Glutamatergic neuron (in vitro differentiated cells): ENCODE data around the gene STX18. TPM values are rescaled to one million over a fixed set of nuclear protein-coding genes. Genes with fewer than 3 reads are reported as not detected.
"Not testable (repeated sequence)": the region's sequence is repeated elsewhere in the genome, so short reads cannot be mapped to it uniquely, and the experiment has no call there.

Experiments used
- DNase-seq: peaks from one replicate; pipeline ENCODE4 v3.0.0; 2022
- H3K27ac Mint-ChIP-seq: one replicate; pipeline ENCODE4 v1.8.0; 2020; ENCODE audit warnings: mild to moderate bottlenecking, mixed read lengths, inconsistent platforms; ENCODE audit not compliant: unreplicated experiment
- H3K27me3 Mint-ChIP-seq: one replicate; pipeline ENCODE4 v1.8.0; 2020; ENCODE audit warnings: mild to moderate bottlenecking, moderate library complexity, mixed read lengths, inconsistent platforms; ENCODE audit not compliant: unreplicated experiment
- H3K36me3 Mint-ChIP-seq: one replicate; pipeline ENCODE4 v1.8.0; 2020; ENCODE audit warnings: mild to moderate bottlenecking, mixed read lengths, inconsistent platforms; ENCODE audit not compliant: unreplicated experiment
- H3K4me1 Mint-ChIP-seq: one replicate; pipeline ENCODE4 v1.8.0; 2020; ENCODE audit warnings: mild to moderate bottlenecking, low read depth, mixed read lengths, inconsistent platforms; ENCODE audit not compliant: unreplicated experiment
- H3K4me3 Mint-ChIP-seq: one replicate; pipeline ENCODE4 v1.8.0; 2020; ENCODE audit warnings: mild to moderate bottlenecking, mixed read lengths, inconsistent platforms; ENCODE audit not compliant: unreplicated experiment
- H3K9me3 Mint-ChIP-seq: one replicate; pipeline ENCODE4 v1.8.0; 2020; ENCODE audit warnings: mild to moderate bottlenecking, moderate library complexity, mixed read lengths, inconsistent platforms; ENCODE audit not compliant: unreplicated experiment
- CTCF ChIP-seq: fragments of 200-600 bp; sonication (generic); IDR thresholded peaks from one replicate; pipeline ENCODE4 v1.5.0; 2021; ENCODE audit not compliant: partially characterized antibody, unreplicated experiment
- total RNA-seq: library from RNA; stranded (reverse); fragmentation: NEBNext Ultra II Directional; extraction: Animal tissue kit (Norgen Biotek cat#: 25700); gene quantifications from one replicate; pipeline ENCODE4 v1.2.1, GENCODE V29; 2021; ENCODE audit not compliant: unreplicated experiment

Gene STX18
- total RNA-seq, 1 donor from 2014 or later: 26.3 TPM

- Mint-ChIP-seq H3K9me3 (peaks cover 2% of the 10 kb centered on the region), H3K4me1 (no peaks in the 10 kb centered on the region), H3K27me3 (peaks cover 2% of the 10 kb centered on the region), H3K4me3 (no peak overlapping the region), H3K36me3 (no peaks in the 10 kb centered on the region), H3K27ac (no peak overlapping the region)
- no peak for DNase-seq
- no peak for TF ChIP-seq CTCF
Observed at GRCh38 chr4:4474476-4474875, 67.4 kb downstream of the STX18 start.

- H3K27me3 Mint-ChIP-seq: peaks cover 2% of the 10 kb centered on the region
- H3K27ac Mint-ChIP-seq: no peak overlapping the region
- no peaks in the 10 kb centered on the region for H3K4me1 Mint-ChIP-seq
- H3K36me3 Mint-ChIP-seq: no peaks in the 10 kb centered on the region
- peaks cover 2% of the 10 kb centered on the region for H3K9me3 Mint-ChIP-seq
- no peak for TF ChIP-seq CTCF
- no peak for DNase-seq
- no peak overlapping the region for H3K4me3 Mint-ChIP-seq
Observed at GRCh38 chr4:4472344-4472958, 69.4 kb downstream of the STX18 start.

- Mint-ChIP-seq H3K9me3 (peaks cover 5% of the 10 kb centered on the region), H3K27ac (no peak overlapping the region), H3K27me3 (peaks cover 2% of the 10 kb centered on the region), H3K4me3 (no peak overlapping the region), H3K36me3 (peaks cover 9% of the 10 kb centered on the region), H3K4me1 (no peaks in the 10 kb centered on the region)
- no peak for DNase-seq
- TF ChIP-seq CTCF: no peak
Observed at GRCh38 chr4:4471195-4471594, 70.7 kb downstream of the STX18 start.

DNA sequence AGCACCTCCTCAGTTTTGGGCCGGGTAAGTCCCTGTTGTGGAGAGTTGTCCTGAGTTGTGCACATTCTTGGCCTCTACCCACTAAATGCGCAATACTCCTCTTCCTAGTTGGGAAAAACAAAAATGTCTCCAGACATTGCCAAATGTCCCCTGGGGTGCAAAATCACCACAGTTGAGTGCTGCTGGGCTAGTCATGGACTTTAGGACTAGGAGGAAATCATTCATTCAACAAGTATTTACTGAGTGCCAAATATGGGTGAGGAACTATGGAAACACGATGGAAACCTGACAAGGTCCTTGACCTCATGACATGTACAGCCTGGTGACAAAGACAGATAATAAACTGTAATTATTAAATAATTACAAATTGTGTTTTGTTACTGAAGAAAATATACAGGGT lies 71.6 kb downstream of the STX18 start:
- H3K36me3 Mint-ChIP-seq: peaks cover 15% of the 10 kb centered on the region
- no peak for DNase-seq
- no peak overlapping the region for H3K4me3 Mint-ChIP-seq
- peaks cover 2% of the 10 kb centered on the region for H3K27me3 Mint-ChIP-seq
- H3K4me1 Mint-ChIP-seq: no peaks in the 10 kb centered on the region
- TF ChIP-seq CTCF: no peak
- H3K27ac Mint-ChIP-seq: no peak overlapping the region
- H3K9me3 Mint-ChIP-seq: peaks cover 5% of the 10 kb centered on the region

- not testable (repeated sequence) for H3K27ac Mint-ChIP-seq, H3K4me3 Mint-ChIP-seq, H3K9me3 Mint-ChIP-seq, DNase-seq, H3K27me3 Mint-ChIP-seq, H3K4me1 Mint-ChIP-seq
- peaks cover 18% of the 10 kb centered on the region for H3K36me3 Mint-ChIP-seq
Observed at GRCh38 chr4:4465238-4465637, 76.6 kb downstream of the STX18 start.
